HepG2 (cell line): ENCODE results near the gene TAGAP. TPM values are rescaled to one million over a fixed set of nuclear protein-coding genes. Genes with fewer than 3 reads are reported as not detected.
A peak's percentile ranks its signal among the peaks of the same experiment; 100 is the strongest.

Experiments used
- ATAD3A ChIP-seq: sonication (generic); formaldehyde crosslinking; IDR thresholded peaks from 2 replicates; pipeline ENCODE4 v1.4.0; 2020; ENCODE audit warnings: missing genetic modification reagents
- ETV6 ChIP-seq: sonication (generic); formaldehyde crosslinking; conservative IDR thresholded peaks from 2 replicates; pipeline ENCODE4 v1.4.0; 2020; ENCODE audit warnings: missing genetic modification reagents
- HNRNPLL ChIP-seq: fragments of 200-400 bp; formaldehyde crosslinking; IDR thresholded peaks from 2 replicates; pipeline ENCODE4 v1.6.1; 2017; ENCODE audit warnings: mild to moderate bottlenecking, low read depth, low read length; ENCODE audit not compliant: poor library complexity, severe bottlenecking
- ISX ChIP-seq: sonication (generic); formaldehyde crosslinking; conservative IDR thresholded peaks from 2 replicates; pipeline ENCODE4 v1.5.0; 2020; ENCODE audit warnings: missing genetic modification reagents
- MAF1 ChIP-seq: sonication (generic); formaldehyde crosslinking; IDR thresholded peaks from 2 replicates; pipeline ENCODE4 v1.5.0; 2020; ENCODE audit warnings: missing genetic modification reagents, borderline replicate concordance
- MYNN ChIP-seq: sonication (generic); formaldehyde crosslinking; IDR thresholded peaks from 2 replicates; pipeline ENCODE4 v1.4.0; 2020; ENCODE audit warnings: mild to moderate bottlenecking, low read depth, missing genetic modification reagents
- NONO ChIP-seq, 2 experiments: fragments of 450-650 bp in 1 of 2; sonication (generic) in 1 of 2; formaldehyde crosslinking in 1 of 2; IDR thresholded peaks in 1 of 2; conservative IDR thresholded peaks in 1 of 2; 2 replicates each; pipeline versions ENCODE4 v1.6.1 to v1.8.0; 2017 to 2022; ENCODE audit warnings: mild to moderate bottlenecking in 1 of 2, missing genetic modification reagents in 1 of 2, moderate library complexity in 1 of 2
- RFX1 ChIP-seq: fragments of 450-650 bp; IDR thresholded peaks from 2 replicates; pipeline ENCODE4 v1.6.1; 2017
- SCMH1 ChIP-seq: sonication (generic); formaldehyde crosslinking; IDR thresholded peaks from 2 replicates; pipeline ENCODE4 v1.9.0; 2021; ENCODE audit warnings: missing genetic modification reagents, mild to moderate bottlenecking, borderline replicate concordance
- SRSF9 ChIP-seq: fragments of 200-400 bp; formaldehyde crosslinking; IDR thresholded peaks from 2 replicates; pipeline ENCODE4 v1.6.1; 2018; ENCODE audit warnings: borderline replicate concordance, mild to moderate bottlenecking, low read depth, low read length; ENCODE audit not compliant: insufficient read depth, poor library complexity, severe bottlenecking
- ZBTB42 ChIP-seq: sonication (generic); formaldehyde crosslinking; IDR thresholded peaks from 2 replicates; pipeline ENCODE4 v1.5.0; 2020; ENCODE audit warnings: mild to moderate bottlenecking, missing genetic modification reagents
- ZEB1 ChIP-seq: IDR thresholded peaks from 2 replicates; pipeline ENCODE4 v1.6.1; 2012; ENCODE audit warnings: mild to moderate bottlenecking, low read depth, inconsistent platforms; ENCODE audit not compliant: insufficient replicate concordance
- ZMYM2 ChIP-seq: sonication (generic); formaldehyde crosslinking; IDR thresholded peaks from 2 replicates; pipeline ENCODE4 v1.8.0; 2022; ENCODE audit warnings: mild to moderate bottlenecking, missing genetic modification reagents
- ZNF230 ChIP-seq: sonication (generic); formaldehyde crosslinking; IDR thresholded peaks from 2 replicates; pipeline ENCODE4 v1.4.0; 2020; ENCODE audit warnings: mild to moderate bottlenecking, missing genetic modification reagents
- ZNF256 ChIP-seq: sonication (generic); formaldehyde crosslinking; conservative IDR thresholded peaks from 2 replicates; pipeline ENCODE4 v1.4.0; 2020; ENCODE audit warnings: missing genetic modification reagents
- ZNF432 ChIP-seq: sonication (generic); formaldehyde crosslinking; IDR thresholded peaks from 2 replicates; pipeline ENCODE4 v1.5.0; 2020; ENCODE audit warnings: missing genetic modification reagents, mild to moderate bottlenecking, borderline replicate concordance
- ZNF704 ChIP-seq: sonication (generic); formaldehyde crosslinking; IDR thresholded peaks from 2 replicates; pipeline ENCODE4 v1.8.1; 2023; ENCODE audit warnings: mild to moderate bottlenecking, inconsistent platforms, moderate library complexity, missing genetic modification reagents, borderline replicate concordance
- polyA plus RNA-seq, 8 experiments: library from polyadenylated mRNA; depleted of rRNA in 3 of 8; stranded (reverse) in 7 of 8; unstranded in 1 of 8; fragments of >200 nt; fragmentation: Illumina TruSeq in 4 of 8; extraction: Trizol in 4 of 8; gene quantifications; 2 replicates each; pipeline versions ENCODE4 v1.2.1 to v1.2.3, GENCODE V29; 2011 to 2016; ENCODE audit warnings: low read depth in 4 of 8, missing spikeins in 1 of 8, mixed read lengths in 1 of 8; ENCODE audit not compliant: insufficient read depth in 1 of 8
- total RNA-seq, 5 experiments: library from RNA; depleted of rRNA; stranded (reverse); fragments of >200 nt; fragmentation: Illumina TruSeq; extraction: Trizol; gene quantifications; 2 replicates each; pipeline ENCODE4 v1.2.3, GENCODE V29; 2016; ENCODE audit warnings: low read depth in 1 of 5
- TF ChIP-seq, protein P1 (sequence below): sonication (generic); formaldehyde crosslinking; IDR thresholded peaks from 2 replicates; pipeline ENCODE4 v1.4.0; 2020; ENCODE audit warnings: missing genetic modification reagents
- TF ChIP-seq, protein P2 (sequence below): sonication (generic); formaldehyde crosslinking; IDR thresholded peaks from 2 replicates; pipeline ENCODE4 v1.4.0; 2020; ENCODE audit warnings: mild to moderate bottlenecking, missing genetic modification reagents
- TF ChIP-seq, protein P3 (sequence below): sonication (generic); formaldehyde crosslinking; IDR thresholded peaks from 2 replicates; pipeline ENCODE4 v1.5.1; 2020; ENCODE audit warnings: mild to moderate bottlenecking, missing genetic modification reagents, moderate library complexity

TAGAP gene
- total and polyA plus RNA-seq, 2 of the 13 experiments (the other 11 are each of a cell fraction or from before 2014, with no cell fraction given): not detected

DNA sequence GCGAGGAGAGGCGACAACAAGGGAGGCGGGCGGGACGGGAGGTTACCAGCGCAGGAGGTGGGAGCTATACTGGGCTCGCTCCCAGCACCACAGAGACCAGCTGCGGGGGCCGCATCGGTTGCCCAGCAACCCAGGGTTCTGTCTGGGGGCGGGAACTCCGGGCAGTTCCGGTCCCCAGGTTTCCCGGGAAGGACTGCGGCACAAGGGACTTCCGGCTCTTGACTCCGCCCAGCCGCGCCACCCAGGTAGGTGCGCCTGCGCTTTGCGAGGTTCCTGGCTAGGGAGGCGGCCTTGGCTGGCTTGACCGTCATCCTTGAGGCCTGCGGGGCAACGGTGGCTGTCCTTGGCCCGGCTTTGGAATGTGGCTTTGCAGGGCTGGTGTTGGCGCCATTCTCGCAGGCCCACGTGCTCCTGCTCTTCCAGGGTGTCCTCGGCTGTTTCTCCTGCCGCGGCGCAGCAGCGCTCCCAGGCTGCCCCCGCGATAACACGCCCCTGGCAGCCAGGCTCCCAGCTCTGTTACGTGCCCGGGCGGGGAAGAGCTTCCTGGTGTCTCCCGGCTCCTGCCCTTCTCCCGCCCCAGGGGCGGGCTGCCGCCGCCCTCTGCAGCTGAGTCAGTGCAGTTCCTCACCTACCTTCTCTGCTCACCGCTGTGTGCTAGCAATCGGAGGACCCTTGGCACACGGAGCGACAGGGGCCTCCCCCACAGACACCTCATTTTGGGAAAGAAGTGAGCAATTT lies 45.0 kb downstream of the TAGAP start, which contains the start of gene RSPH3 (continued):
- TF ChIP-seq MYNN (CRISPR knock-in tag): no peak
- no peak for TF ChIP-seq ZEB1
- TF ChIP-seq, protein P1, sequence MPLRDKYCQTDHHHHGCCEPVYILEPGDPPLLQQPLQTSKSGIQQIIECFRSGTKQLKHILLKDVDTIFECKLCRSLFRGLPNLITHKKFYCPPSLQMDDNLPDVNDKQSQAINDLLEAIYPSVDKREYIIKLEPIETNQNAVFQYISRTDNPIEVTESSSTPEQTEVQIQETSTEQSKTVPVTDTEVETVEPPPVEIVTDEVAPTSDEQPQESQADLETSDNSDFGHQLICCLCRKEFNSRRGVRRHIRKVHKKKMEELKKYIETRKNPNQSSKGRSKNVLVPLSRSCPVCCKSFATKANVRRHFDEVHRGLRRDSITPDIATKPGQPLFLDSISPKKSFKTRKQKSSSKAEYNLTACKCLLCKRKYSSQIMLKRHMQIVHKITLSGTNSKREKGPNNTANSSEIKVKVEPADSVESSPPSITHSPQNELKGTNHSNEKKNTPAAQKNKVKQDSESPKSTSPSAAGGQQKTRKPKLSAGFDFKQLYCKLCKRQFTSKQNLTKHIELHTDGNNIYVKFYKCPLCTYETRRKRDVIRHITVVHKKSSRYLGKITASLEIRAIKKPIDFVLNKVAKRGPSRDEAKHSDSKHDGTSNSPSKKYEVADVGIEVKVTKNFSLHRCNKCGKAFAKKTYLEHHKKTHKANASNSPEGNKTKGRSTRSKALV: peak; percentile 88
- TF ChIP-seq NONO (IDR thresholded peaks at IDR 0.05): no peak
- TF ChIP-seq NONO (CRISPR knock-in tag; conservative IDR thresholded peaks at IDR 0.05): peak; percentile 97
- TF ChIP-seq, protein P2, sequence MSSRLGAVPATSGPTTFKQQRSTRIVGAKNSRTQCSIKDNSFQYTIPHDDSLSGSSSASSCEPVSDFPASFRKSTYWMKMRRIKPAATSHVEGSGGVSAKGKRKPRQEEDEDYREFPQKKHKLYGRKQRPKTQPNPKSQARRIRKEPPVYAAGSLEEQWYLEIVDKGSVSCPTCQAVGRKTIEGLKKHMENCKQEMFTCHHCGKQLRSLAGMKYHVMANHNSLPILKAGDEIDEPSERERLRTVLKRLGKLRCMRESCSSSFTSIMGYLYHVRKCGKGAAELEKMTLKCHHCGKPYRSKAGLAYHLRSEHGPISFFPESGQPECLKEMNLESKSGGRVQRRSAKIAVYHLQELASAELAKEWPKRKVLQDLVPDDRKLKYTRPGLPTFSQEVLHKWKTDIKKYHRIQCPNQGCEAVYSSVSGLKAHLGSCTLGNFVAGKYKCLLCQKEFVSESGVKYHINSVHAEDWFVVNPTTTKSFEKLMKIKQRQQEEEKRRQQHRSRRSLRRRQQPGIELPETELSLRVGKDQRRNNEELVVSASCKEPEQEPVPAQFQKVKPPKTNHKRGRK (CRISPR knock-in tag): peak; percentile 84
- peak; percentile 96 for TF ChIP-seq ZNF256
- 0 out of 2 replicates have a peak, but pooled peaks have one; percentile 88 for TF ChIP-seq ISX
- peak; percentile 96; the same call in 1 of the 2 replicates for TF ChIP-seq MAF1 (CRISPR knock-in tag)
- peak; percentile 80; the same call in 1 of the 2 replicates for TF ChIP-seq ZBTB42 (CRISPR knock-in tag)
- no peak for TF ChIP-seq SRSF9
- peak; percentile 99 for TF ChIP-seq ZNF704 (CRISPR knock-in tag)
- TF ChIP-seq, protein P3, sequence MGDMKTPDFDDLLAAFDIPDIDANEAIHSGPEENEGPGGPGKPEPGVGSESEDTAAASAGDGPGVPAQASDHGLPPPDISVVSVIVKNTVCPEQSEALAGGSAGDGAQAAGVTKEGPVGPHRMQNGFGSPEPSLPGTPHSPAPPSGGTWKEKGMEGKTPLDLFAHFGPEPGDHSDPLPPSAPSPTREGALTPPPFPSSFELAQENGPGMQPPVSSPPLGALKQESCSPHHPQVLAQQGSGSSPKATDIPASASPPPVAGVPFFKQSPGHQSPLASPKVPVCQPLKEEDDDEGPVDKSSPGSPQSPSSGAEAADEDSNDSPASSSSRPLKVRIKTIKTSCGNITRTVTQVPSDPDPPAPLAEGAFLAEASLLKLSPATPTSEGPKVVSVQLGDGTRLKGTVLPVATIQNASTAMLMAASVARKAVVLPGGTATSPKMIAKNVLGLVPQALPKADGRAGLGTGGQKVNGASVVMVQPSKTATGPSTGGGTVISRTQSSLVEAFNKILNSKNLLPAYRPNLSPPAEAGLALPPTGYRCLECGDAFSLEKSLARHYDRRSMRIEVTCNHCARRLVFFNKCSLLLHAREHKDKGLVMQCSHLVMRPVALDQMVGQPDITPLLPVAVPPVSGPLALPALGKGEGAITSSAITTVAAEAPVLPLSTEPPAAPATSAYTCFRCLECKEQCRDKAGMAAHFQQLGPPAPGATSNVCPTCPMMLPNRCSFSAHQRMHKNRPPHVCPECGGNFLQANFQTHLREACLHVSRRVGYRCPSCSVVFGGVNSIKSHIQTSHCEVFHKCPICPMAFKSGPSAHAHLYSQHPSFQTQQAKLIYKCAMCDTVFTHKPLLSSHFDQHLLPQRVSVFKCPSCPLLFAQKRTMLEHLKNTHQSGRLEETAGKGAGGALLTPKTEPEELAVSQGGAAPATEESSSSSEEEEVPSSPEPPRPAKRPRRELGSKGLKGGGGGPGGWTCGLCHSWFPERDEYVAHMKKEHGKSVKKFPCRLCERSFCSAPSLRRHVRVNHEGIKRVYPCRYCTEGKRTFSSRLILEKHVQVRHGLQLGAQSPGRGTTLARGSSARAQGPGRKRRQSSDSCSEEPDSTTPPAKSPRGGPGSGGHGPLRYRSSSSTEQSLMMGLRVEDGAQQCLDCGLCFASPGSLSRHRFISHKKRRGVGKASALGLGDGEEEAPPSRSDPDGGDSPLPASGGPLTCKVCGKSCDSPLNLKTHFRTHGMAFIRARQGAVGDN: peak; percentile 100
- no peak for TF ChIP-seq ZNF432 (CRISPR knock-in tag)
- TF ChIP-seq ETV6 (CRISPR knock-in tag): peak; percentile 88; the same call in 1 of the 2 replicates
- peak; percentile 80 for TF ChIP-seq HNRNPLL
- peak; percentile 69; the same call in 1 of the 2 replicates for TF ChIP-seq ZMYM2 (CRISPR knock-in tag)
- TF ChIP-seq ATAD3A (CRISPR knock-in tag): no peak
- TF ChIP-seq ZNF230 (CRISPR knock-in tag): peak; percentile 99
- TF ChIP-seq RFX1: peak; percentile 90
- TF ChIP-seq SCMH1 (CRISPR knock-in tag): no peak
